Hepatocyte (in vitro differentiated cells): Measurements from ENCODE around the gene CSNK1G3.

Experiments
- CTCF ChIP-seq: fragments of 200-600 bp; sonication (generic); IDR thresholded peaks from 2 replicates; pipeline ENCODE4 v1.5.1; 2016; ENCODE audit warnings: antibody characterized with exemption, mild to moderate bottlenecking; ENCODE audit not compliant: poor library complexity
- EZH2 ChIP-seq: fragments of 200-600 bp; sonication (generic); IDR thresholded peaks from 2 replicates; pipeline ENCODE4 v1.6.1; 2016; ENCODE audit warnings: antibody characterized with exemption, mild to moderate bottlenecking, borderline replicate concordance
- EZH2phosphoT487 ChIP-seq: fragments of 200-600 bp; sonication (generic); IDR thresholded peaks from one replicate; pipeline ENCODE4 v1.6.1; 2018; ENCODE audit warnings: antibody characterized with exemption, mild to moderate bottlenecking, low read depth, moderate library complexity; ENCODE audit not compliant: unreplicated experiment, severe bottlenecking

GRCh38 chr5:123561230-123561629, 49.3 kb downstream of the CSNK1G3 start:
- TF ChIP-seq EZH2 (no peak), CTCF (no peak), EZH2phosphoT487 (no peak)
